ENCODE data around the gene ATP5PB.
A peak's percentile ranks its signal among the peaks of the same experiment; 100 is the strongest.

ATP5PB gene, protein sequence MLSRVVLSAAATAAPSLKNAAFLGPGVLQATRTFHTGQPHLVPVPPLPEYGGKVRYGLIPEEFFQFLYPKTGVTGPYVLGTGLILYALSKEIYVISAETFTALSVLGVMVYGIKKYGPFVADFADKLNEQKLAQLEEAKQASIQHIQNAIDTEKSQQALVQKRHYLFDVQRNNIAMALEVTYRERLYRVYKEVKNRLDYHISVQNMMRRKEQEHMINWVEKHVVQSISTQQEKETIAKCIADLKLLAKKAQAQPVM

GRCh38 chr1:111448918-111449702 lies at the start of gene ATP5PB, which contains the start of gene WDR77:
TSS of gene ATP5PB (plus strand) at chr1:111449464. CDS start at chr1:111449542, 78 bp downstream.
TSS of gene WDR77 (minus strand) at chr1:111449256. CDS start at chr1:111449169, 87 bp downstream.
- Histone ChIP-seq H3K36me3 (ENCODE audit: insufficient read depth, low read depth, low read length) (peaks cover 61% of the 10 kb centered on the region), H3K9me3 (ENCODE audit: insufficient read depth, low read depth, low read length) (no peaks in the 10 kb centered on the region), H3K9ac (ENCODE audit: low read depth, low read length) (peak within 1 kb of the TSS; percentile 91), H3K4me3 (ENCODE audit: low read length) (peak within 1 kb of the TSS; percentile 87), H3K4me1 (ENCODE audit: insufficient read depth, low read length) (peaks cover 8% of the 10 kb centered on the region), H3K27ac (ENCODE audit: low read length) (peak within 1 kb of the TSS; percentile 9), H3K27me3 (ENCODE audit: insufficient read depth, low read length) (no peaks in the 10 kb centered on the region)

- H3K4me3 ChIP-seq (ENCODE audit: low read length), result no peak overlapping the region
- H3K4me1 ChIP-seq (ENCODE audit: insufficient read depth, low read length), result no peaks in the 10 kb centered on the region
- no peaks in the 10 kb centered on the region for H3K9me3 ChIP-seq (ENCODE audit: insufficient read depth, low read depth, low read length)
- H3K27me3 ChIP-seq (ENCODE audit: insufficient read depth, low read length), result no peaks in the 10 kb centered on the region
- no peak overlapping the region for H3K9ac ChIP-seq (ENCODE audit: low read depth, low read length)
- H3K27ac ChIP-seq (ENCODE audit: low read length), result no peak overlapping the region
- H3K36me3 ChIP-seq (ENCODE audit: insufficient read depth, low read depth, low read length), result no peaks in the 10 kb centered on the region
Measured at GRCh38 chr1:111399792-111400610, 49.3 kb upstream of the ATP5PB start.

DNA sequence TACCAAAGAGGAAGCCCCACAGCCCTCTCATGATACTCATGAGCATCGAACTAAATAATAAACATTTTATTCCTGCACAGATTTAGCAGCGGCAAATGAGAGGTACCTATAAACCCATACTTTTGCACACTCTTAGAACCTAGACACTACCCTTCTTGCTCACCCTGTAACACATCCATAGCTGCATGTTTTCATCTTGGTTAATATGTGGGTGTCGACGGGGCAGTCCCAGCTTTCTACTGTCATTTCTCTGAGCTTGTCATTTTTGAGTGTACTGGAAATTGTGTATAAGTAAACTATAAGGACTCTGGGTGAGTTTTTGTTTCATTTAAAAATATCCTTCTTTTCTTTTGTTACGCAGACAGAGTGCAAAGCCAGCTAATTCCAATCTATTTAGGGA lies 47.2 kb upstream of the ATP5PB start:
- Histone ChIP-seq H3K4me1 (ENCODE audit: insufficient read depth, low read length) (no peaks in the 10 kb centered on the region), H3K9ac (ENCODE audit: low read depth, low read length) (no peak overlapping the region), H3K27ac (ENCODE audit: low read length) (no peak overlapping the region), H3K9me3 (ENCODE audit: insufficient read depth, low read depth, low read length) (no peaks in the 10 kb centered on the region), H3K4me3 (ENCODE audit: low read length) (no peak overlapping the region), H3K27me3 (ENCODE audit: insufficient read depth, low read length) (no peaks in the 10 kb centered on the region), H3K36me3 (ENCODE audit: insufficient read depth, low read depth, low read length) (no peaks in the 10 kb centered on the region)

GRCh38 chr1:111404588-111404987 lies 44.7 kb upstream of the ATP5PB start:
- Histone ChIP-seq H3K9me3 (ENCODE audit: insufficient read depth, low read depth, low read length) (no peaks in the 10 kb centered on the region), H3K27me3 (ENCODE audit: insufficient read depth, low read length) (no peaks in the 10 kb centered on the region), H3K9ac (ENCODE audit: low read depth, low read length) (no peak overlapping the region), H3K4me3 (ENCODE audit: low read length) (no peak overlapping the region), H3K4me1 (ENCODE audit: insufficient read depth, low read length) (no peaks in the 10 kb centered on the region), H3K36me3 (ENCODE audit: insufficient read depth, low read depth, low read length) (no peaks in the 10 kb centered on the region), H3K27ac (ENCODE audit: low read length) (no peak overlapping the region)

DNA sequence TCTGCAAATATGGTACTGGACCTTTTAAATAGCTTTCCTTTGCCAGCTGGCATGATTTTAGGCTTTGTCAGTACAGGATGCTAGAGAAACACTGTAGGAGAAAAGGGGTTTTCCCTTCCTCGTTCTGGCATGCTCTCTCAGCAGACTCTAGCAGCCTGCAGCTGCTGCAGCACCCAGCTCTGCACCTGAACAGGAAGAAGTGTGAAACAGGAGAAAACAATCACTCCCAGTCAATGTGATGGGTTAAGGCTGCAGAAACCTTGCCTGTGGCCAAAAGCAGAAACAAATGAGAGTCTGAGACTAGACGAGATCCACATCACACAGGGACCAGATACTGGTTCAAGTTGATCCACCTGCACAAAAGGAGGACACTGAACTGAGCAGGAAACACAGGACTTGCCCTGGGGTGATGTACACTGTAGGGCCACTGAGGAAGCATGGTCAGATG lies 42.9 kb upstream of the ATP5PB start:
- Histone ChIP-seq H3K9ac (ENCODE audit: low read depth, low read length) (no peak overlapping the region), H3K36me3 (ENCODE audit: insufficient read depth, low read depth, low read length) (no peaks in the 10 kb centered on the region), H3K27me3 (ENCODE audit: insufficient read depth, low read length) (no peaks in the 10 kb centered on the region), H3K4me1 (ENCODE audit: insufficient read depth, low read length) (no peaks in the 10 kb centered on the region), H3K27ac (ENCODE audit: low read length) (no peak overlapping the region), H3K4me3 (ENCODE audit: low read length) (no peak overlapping the region), H3K9me3 (ENCODE audit: insufficient read depth, low read depth, low read length) (no peaks in the 10 kb centered on the region)

DNA sequence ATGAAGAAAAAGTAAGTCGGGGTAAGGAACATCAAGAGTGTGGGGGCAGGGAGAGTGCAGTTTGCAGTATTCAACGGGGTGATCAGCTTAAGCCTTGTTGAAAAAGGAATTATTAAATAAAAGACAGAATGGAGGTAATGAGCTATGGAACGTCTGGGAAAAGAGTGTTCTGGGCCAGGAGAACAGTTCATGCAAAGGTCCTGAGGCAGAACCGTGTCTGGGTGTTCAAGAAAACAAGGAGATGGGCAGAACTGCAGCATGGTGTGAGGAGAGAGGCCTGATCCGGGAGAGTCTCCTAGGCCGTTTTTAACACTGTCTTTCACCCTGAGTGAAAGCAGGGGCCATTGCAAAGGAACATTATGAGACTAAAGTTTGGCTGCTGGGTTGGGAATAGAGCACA lies 42.0 kb upstream of the ATP5PB start:
- Histone ChIP-seq H3K4me3 (ENCODE audit: low read length) (no peak overlapping the region), H3K4me1 (ENCODE audit: insufficient read depth, low read length) (no peaks in the 10 kb centered on the region), H3K36me3 (ENCODE audit: insufficient read depth, low read depth, low read length) (no peaks in the 10 kb centered on the region), H3K9me3 (ENCODE audit: insufficient read depth, low read depth, low read length) (no peaks in the 10 kb centered on the region), H3K27ac (ENCODE audit: low read length) (no peak overlapping the region), H3K27me3 (ENCODE audit: insufficient read depth, low read length) (no peaks in the 10 kb centered on the region), H3K9ac (ENCODE audit: low read depth, low read length) (no peak overlapping the region)

DNA sequence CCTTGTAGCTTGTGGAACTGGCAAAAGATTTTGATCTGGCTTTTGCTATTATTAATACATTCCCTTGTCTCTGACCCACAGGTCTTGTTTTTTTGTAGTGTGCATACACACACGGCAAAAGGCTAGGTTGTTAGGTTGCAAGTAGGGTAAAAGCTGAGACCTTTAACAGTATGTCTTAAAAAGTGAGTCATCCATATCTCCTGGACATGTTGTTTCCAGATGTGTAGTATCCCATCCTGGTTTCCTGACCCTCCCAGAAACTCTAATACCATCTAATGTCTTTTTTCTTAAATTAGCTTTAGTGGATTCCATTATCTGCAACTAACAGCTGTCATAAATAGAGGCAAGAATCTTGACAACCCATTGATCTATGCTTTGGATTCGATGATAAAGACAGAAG lies 36.4 kb upstream of the ATP5PB start:
- Histone ChIP-seq H3K27ac (ENCODE audit: low read length) (no peak overlapping the region), H3K36me3 (ENCODE audit: insufficient read depth, low read depth, low read length) (no peaks in the 10 kb centered on the region), H3K27me3 (ENCODE audit: insufficient read depth, low read length) (no peaks in the 10 kb centered on the region), H3K4me3 (ENCODE audit: low read length) (no peak overlapping the region), H3K9me3 (ENCODE audit: insufficient read depth, low read depth, low read length) (no peaks in the 10 kb centered on the region), H3K4me1 (ENCODE audit: insufficient read depth, low read length) (no peaks in the 10 kb centered on the region), H3K9ac (ENCODE audit: low read depth, low read length) (no peak overlapping the region)

GRCh38 chr1:111414756-111415155 lies 34.5 kb upstream of the ATP5PB start:
- no peaks in the 10 kb centered on the region for H3K36me3 ChIP-seq (ENCODE audit: insufficient read depth, low read depth, low read length)
- H3K9me3 ChIP-seq (ENCODE audit: insufficient read depth, low read depth, low read length), result no peaks in the 10 kb centered on the region
- H3K4me1 ChIP-seq (ENCODE audit: insufficient read depth, low read length), result no peaks in the 10 kb centered on the region
- H3K4me3 ChIP-seq (ENCODE audit: low read length), result no peak overlapping the region
- H3K27ac ChIP-seq (ENCODE audit: low read length), result no peak overlapping the region
- no peak overlapping the region for H3K9ac ChIP-seq (ENCODE audit: low read depth, low read length)
- H3K27me3 ChIP-seq (ENCODE audit: insufficient read depth, low read length), result no peaks in the 10 kb centered on the region

- H3K36me3 ChIP-seq (ENCODE audit: insufficient read depth, low read depth, low read length), result no peaks in the 10 kb centered on the region
- H3K27me3 ChIP-seq (ENCODE audit: insufficient read depth, low read length), result no peaks in the 10 kb centered on the region
- H3K9me3 ChIP-seq (ENCODE audit: insufficient read depth, low read depth, low read length), result no peaks in the 10 kb centered on the region
- no peak overlapping the region for H3K27ac ChIP-seq (ENCODE audit: low read length)
- no peak overlapping the region for H3K4me3 ChIP-seq (ENCODE audit: low read length)
- H3K9ac ChIP-seq (ENCODE audit: low read depth, low read length), result no peak overlapping the region
- H3K4me1 ChIP-seq (ENCODE audit: insufficient read depth, low read length), result no peaks in the 10 kb centered on the region
Measured at GRCh38 chr1:111415461-111415860, 33.8 kb upstream of the ATP5PB start.

GRCh38 chr1:111417755-111418154 lies 31.5 kb upstream of the ATP5PB start:
- Histone ChIP-seq H3K9me3 (ENCODE audit: insufficient read depth, low read depth, low read length) (no peaks in the 10 kb centered on the region), H3K27ac (ENCODE audit: low read length) (no peak overlapping the region), H3K4me3 (ENCODE audit: low read length) (no peak overlapping the region), H3K4me1 (ENCODE audit: insufficient read depth, low read length) (no peaks in the 10 kb centered on the region), H3K27me3 (ENCODE audit: insufficient read depth, low read length) (no peaks in the 10 kb centered on the region), H3K9ac (ENCODE audit: low read depth, low read length) (no peak overlapping the region), H3K36me3 (ENCODE audit: insufficient read depth, low read depth, low read length) (no peaks in the 10 kb centered on the region)

- no peaks in the 10 kb centered on the region for H3K36me3 ChIP-seq (ENCODE audit: insufficient read depth, low read depth, low read length)
- H3K9me3 ChIP-seq (ENCODE audit: insufficient read depth, low read depth, low read length), result no peaks in the 10 kb centered on the region
- no peak overlapping the region for H3K4me3 ChIP-seq (ENCODE audit: low read length)
- no peaks in the 10 kb centered on the region for H3K4me1 ChIP-seq (ENCODE audit: insufficient read depth, low read length)
- no peak overlapping the region for H3K27ac ChIP-seq (ENCODE audit: low read length)
- no peaks in the 10 kb centered on the region for H3K27me3 ChIP-seq (ENCODE audit: insufficient read depth, low read length)
- no peak overlapping the region for H3K9ac ChIP-seq (ENCODE audit: low read depth, low read length)
Measured at GRCh38 chr1:111419037-111419436, 30.2 kb upstream of the ATP5PB start.
